Memory B cell (primary cell): ENCODE measurements around the gene MRPL55.
"Not testable (repeated sequence)": the region's sequence is repeated elsewhere in the genome, so short reads cannot be mapped to it uniquely, and the experiment has no call there.

ENCODE experiments used
- ATAC-seq: fragments of 150-1000 bp; cut with Tn5 transposase; 2 replicates; pipeline ENCODE4 v1.10.0; 2021; ENCODE audit warnings: low read depth, mild to moderate bottlenecking, moderate library complexity
- DNase-seq, 2 donors: peaks; one replicate each; pipeline ENCODE4 v3.0.0; 2022; ENCODE audit warnings: low spot score in 2 of 2
- H3K27ac Mint-ChIP-seq: one replicate; pipeline ENCODE4 v1.8.0; 2022; ENCODE audit warnings: mild to moderate bottlenecking, moderate library complexity, mixed read lengths
- H3K27me3 Mint-ChIP-seq: one replicate; pipeline ENCODE4 v1.8.0; 2022; ENCODE audit warnings: mixed read lengths
- H3K36me3 Mint-ChIP-seq: one replicate; pipeline ENCODE4 v1.8.0; 2022; ENCODE audit warnings: mild to moderate bottlenecking, mixed read lengths
- H3K4me1 Mint-ChIP-seq: one replicate; pipeline ENCODE4 v1.8.0; 2022; ENCODE audit warnings: mixed read lengths
- H3K4me3 Mint-ChIP-seq: one replicate; pipeline ENCODE4 v1.8.0; 2022; ENCODE audit warnings: mild to moderate bottlenecking, moderate library complexity, mixed read lengths
- H3K9me3 Mint-ChIP-seq: one replicate; pipeline ENCODE4 v1.8.0; 2022; ENCODE audit warnings: mixed read lengths

The MRPL55 gene

GRCh38 chr1:228120351-228120750 is 11.3 kb upstream of the MRPL55 start:
- Mint-ChIP-seq H3K36me3 (peaks cover 3% of the 10 kb centered on the region), H3K27ac (no peak overlapping the region), H3K9me3 (peaks cover 3% of the 10 kb centered on the region), H3K4me1 (peaks cover 7% of the 10 kb centered on the region), H3K4me3 (no peak overlapping the region), H3K27me3 (no peaks in the 10 kb centered on the region)
- ATAC-seq (no peak), DNase-seq (no peak)

GRCh38 chr1:228118040-228118439 is 8.9 kb upstream of the MRPL55 start:
- peaks cover 3% of the 10 kb centered on the region for H3K36me3 Mint-ChIP-seq
- no peak overlapping the region for H3K27ac Mint-ChIP-seq
- peaks cover 3% of the 10 kb centered on the region for H3K9me3 Mint-ChIP-seq
- no peak for DNase-seq
- H3K27me3 Mint-ChIP-seq = no peaks in the 10 kb centered on the region
- peaks cover 3% of the 10 kb centered on the region for H3K4me1 Mint-ChIP-seq
- no peak overlapping the region for H3K4me3 Mint-ChIP-seq
- no peak for ATAC-seq

GRCh38 chr1:228117335-228117734 is 8.2 kb upstream of the MRPL55 start:
- ATAC-seq = no peak
- H3K27me3 Mint-ChIP-seq = no peaks in the 10 kb centered on the region
- no peak overlapping the region for H3K27ac Mint-ChIP-seq

GRCh38 chr1:228114827-228115226 is 5.7 kb upstream of the MRPL55 start:
- ATAC-seq (no peak), DNase-seq (no peak)
- H3K9me3 Mint-ChIP-seq = peaks cover 3% of the 10 kb centered on the region
- H3K4me1 Mint-ChIP-seq = peaks cover 5% of the 10 kb centered on the region
- no peak overlapping the region for H3K27ac Mint-ChIP-seq
- H3K27me3 Mint-ChIP-seq = no peaks in the 10 kb centered on the region
- no peak overlapping the region for H3K4me3 Mint-ChIP-seq
- peaks cover 3% of the 10 kb centered on the region for H3K36me3 Mint-ChIP-seq

More at GRCh38 chr1:228117335-228117734, 8.2 kb upstream of the MRPL55 start:
- peaks cover 3% of the 10 kb centered on the region for H3K4me1 Mint-ChIP-seq
- no peak for DNase-seq
- H3K9me3 Mint-ChIP-seq = peaks cover 3% of the 10 kb centered on the region
- H3K4me3 Mint-ChIP-seq = no peak overlapping the region
- H3K36me3 Mint-ChIP-seq = peaks cover 3% of the 10 kb centered on the region

GRCh38 chr1:228112617-228113016 is 3.5 kb upstream of the MRPL55 start:
- no peaks in the 10 kb centered on the region for H3K27me3 Mint-ChIP-seq
- no peaks in the 10 kb centered on the region for H3K36me3 Mint-ChIP-seq
- H3K27ac Mint-ChIP-seq = no peak overlapping the region
- no peak overlapping the region for H3K4me3 Mint-ChIP-seq
- H3K4me1 Mint-ChIP-seq = peaks cover 18% of the 10 kb centered on the region
- no peak for ATAC-seq
- no peaks in the 10 kb centered on the region for H3K9me3 Mint-ChIP-seq
- no peak for DNase-seq

GRCh38 chr1:228112167-228112566 is 3.1 kb upstream of the MRPL55 start:
- H3K4me3 Mint-ChIP-seq = no peak overlapping the region
- H3K9me3 Mint-ChIP-seq = no peaks in the 10 kb centered on the region
- no peak for ATAC-seq
- DNase-seq = no peak
- H3K27ac Mint-ChIP-seq = no peak overlapping the region
- no peaks in the 10 kb centered on the region for H3K36me3 Mint-ChIP-seq
- H3K4me1 Mint-ChIP-seq = peaks cover 18% of the 10 kb centered on the region
- H3K27me3 Mint-ChIP-seq = no peaks in the 10 kb centered on the region

- H3K4me1 Mint-ChIP-seq = peaks cover 18% of the 10 kb centered on the region
- H3K27me3 Mint-ChIP-seq, H3K4me3 Mint-ChIP-seq, DNase-seq, H3K27ac Mint-ChIP-seq, H3K36me3 Mint-ChIP-seq, H3K9me3 Mint-ChIP-seq, ATAC-seq: not testable (repeated sequence)
These were observed 2.2 kb upstream of the MRPL55 start for GRCh38 chr1:228111315-228111714.

- Mint-ChIP-seq H3K4me1 (peaks cover 18% of the 10 kb centered on the region), H3K36me3 (peaks cover 4% of the 10 kb centered on the region), H3K4me3 (no peak overlapping the region), H3K27me3 (no peaks in the 10 kb centered on the region), H3K27ac (no peak overlapping the region), H3K9me3 (no peaks in the 10 kb centered on the region)
- no peak for DNase-seq
- no peak for ATAC-seq
These were observed 1.5 kb upstream of the MRPL55 start for GRCh38 chr1:228110556-228110955.

- peaks cover 18% of the 10 kb centered on the region for H3K4me1 Mint-ChIP-seq
These were observed 926 bp upstream of the MRPL55 start for GRCh38 chr1:228109962-228110488.

GRCh38 chr1:228108742-228109072 is 392 bp downstream of the MRPL55 start:
- Mint-ChIP-seq H3K4me3 (peak overlapping the region; percentile 96), H3K27me3 (no peaks in the 10 kb centered on the region), H3K27ac (peak overlapping the region; percentile 99), H3K9me3 (no peaks in the 10 kb centered on the region), H3K4me1 (peaks cover 23% of the 10 kb centered on the region), H3K36me3 (peaks cover 6% of the 10 kb centered on the region)
- no peak for DNase-seq
- no peak for ATAC-seq

More at GRCh38 chr1:228109962-228110488, 926 bp upstream of the MRPL55 start:
- H3K27me3 Mint-ChIP-seq = no peaks in the 10 kb centered on the region
- no peak for ATAC-seq
- DNase-seq = no peak
- H3K4me3 Mint-ChIP-seq = peak overlapping the region; percentile 96
- H3K9me3 Mint-ChIP-seq = no peaks in the 10 kb centered on the region
- H3K27ac Mint-ChIP-seq = peak overlapping the region; percentile 99
- H3K36me3 Mint-ChIP-seq = peaks cover 5% of the 10 kb centered on the region

- DNase-seq (no peak), ATAC-seq (no peak)
- Mint-ChIP-seq H3K4me1 (peaks cover 26% of the 10 kb centered on the region), H3K36me3 (peaks cover 6% of the 10 kb centered on the region), H3K9me3 (no peaks in the 10 kb centered on the region), H3K27ac (peak overlapping the region; percentile 99), H3K4me3 (peak overlapping the region; percentile 96), H3K27me3 (no peaks in the 10 kb centered on the region)
These were observed 926 bp downstream of the MRPL55 start for GRCh38 chr1:228108055-228108690.

GRCh38 chr1:228107636-228108035 is 1.5 kb downstream of the MRPL55 start:
- H3K4me1 Mint-ChIP-seq = peaks cover 27% of the 10 kb centered on the region
- DNase-seq = no peak
- H3K9me3 Mint-ChIP-seq = no peaks in the 10 kb centered on the region
- H3K27ac Mint-ChIP-seq = no peak overlapping the region
- peak overlapping the region; percentile 96 for H3K4me3 Mint-ChIP-seq
- H3K27me3 Mint-ChIP-seq = no peaks in the 10 kb centered on the region
- ATAC-seq = no peak
- H3K36me3 Mint-ChIP-seq = peaks cover 6% of the 10 kb centered on the region

- peaks cover 6% of the 10 kb centered on the region for H3K36me3 Mint-ChIP-seq
- H3K4me3 Mint-ChIP-seq = no peak overlapping the region
- H3K27me3 Mint-ChIP-seq = no peaks in the 10 kb centered on the region
- no peak overlapping the region for H3K27ac Mint-ChIP-seq
- H3K4me1 Mint-ChIP-seq = peaks cover 29% of the 10 kb centered on the region
- no peak for ATAC-seq
- H3K9me3 Mint-ChIP-seq = no peaks in the 10 kb centered on the region
- no peak for DNase-seq
These were observed 2.4 kb downstream of the MRPL55 start for GRCh38 chr1:228106800-228107054.

- no peak for DNase-seq
- ATAC-seq = no peak
- Mint-ChIP-seq H3K9me3 (no peaks in the 10 kb centered on the region), H3K4me3 (peak overlapping the region; percentile 11), H3K27ac (no peak overlapping the region), H3K36me3 (peaks cover 6% of the 10 kb centered on the region), H3K4me1 (peaks cover 34% of the 10 kb centered on the region), H3K27me3 (no peaks in the 10 kb centered on the region)
These were observed 2.9 kb downstream of the MRPL55 start for GRCh38 chr1:228105996-228106799.
